ENCODE results near the gene UNC45A.

UNC45A gene

DNA sequence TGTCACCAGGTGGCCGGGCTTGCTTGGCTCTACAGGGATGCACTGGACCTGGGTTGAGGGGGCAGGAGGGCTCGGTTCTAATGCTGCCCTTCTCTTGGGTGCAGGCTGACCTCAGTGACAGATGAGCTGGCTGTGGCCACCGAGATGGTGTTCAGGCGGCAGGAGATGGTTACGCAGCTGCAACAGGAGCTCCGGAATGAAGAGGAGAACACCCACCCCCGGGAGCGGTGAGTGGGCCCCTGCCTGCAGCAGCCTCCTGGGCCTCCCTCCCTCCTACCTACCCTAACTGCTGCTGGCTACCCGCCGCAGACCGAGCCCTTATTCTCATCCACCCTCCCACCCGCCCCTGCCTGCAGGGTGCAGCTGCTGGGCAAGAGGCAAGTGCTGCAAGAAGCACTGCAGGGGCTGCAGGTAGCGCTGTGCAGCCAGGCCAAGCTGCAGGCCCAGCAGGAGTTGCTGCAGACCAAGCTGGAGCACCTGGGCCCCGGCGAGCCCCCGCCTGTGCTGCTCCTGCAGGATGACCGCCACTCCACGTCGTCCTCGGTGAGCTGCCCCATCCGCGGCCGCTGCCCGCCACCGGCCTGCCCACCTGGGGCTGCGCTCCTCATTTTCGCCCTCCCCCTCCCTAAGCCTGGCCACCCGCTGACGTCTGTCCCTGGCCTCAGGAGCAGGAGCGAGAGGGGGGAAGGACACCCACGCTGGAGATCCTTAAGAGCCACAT is 45.2 kb upstream of the UNC45A start (continued):
- peak; percentile 17; the same call in 1 of the 2 replicates for TF ChIP-seq ZBTB44 (tag by site-specific recombination; IDR thresholded peaks at IDR 0.05)

- no peak overlapping the region for H3K27ac ChIP-seq (ENCODE audit: extremely low read depth, low read depth, low read length)
- ChIA-PET CTCF (no interaction called here), POLR2A (interaction anchor here (0.5 to 1.0 kb wide), 2 partner anchors 105 to 174 kb away, joined by 3 to 8 read pairs; partner anchors contain the start of gene BLM)
- H3K9me3 ChIP-seq (ENCODE audit: control insufficient read depth, insufficient read depth, low read depth, low read length), result no peaks in the 10 kb centered on the region
- no peak overlapping the region for H3K4me3 ChIP-seq (ENCODE audit: low read depth, low read length)
- H3K36me3 ChIP-seq (ENCODE audit: control insufficient read depth in 2 of 2, insufficient read depth in 1 of 2, low read length in 2 of 2), result no peaks in the 10 kb centered on the region
- TF ChIP-seq KLF8 (tag by site-specific recombination; IDR thresholded peaks at IDR 0.05) (no peak), ZNF423 (tag by site-specific recombination; IDR thresholded peaks at IDR 0.05) (no peak), ZNF324 (tag by site-specific recombination; IDR thresholded peaks at IDR 0.05) (no peak), BCL11B (tag by site-specific recombination; IDR thresholded peaks at IDR 0.05; ENCODE audit: low read depth) (no peak), ZNF473 (tag by site-specific recombination; IDR thresholded peaks at IDR 0.05) (no peak), ZNF174 (tag by site-specific recombination; IDR thresholded peaks at IDR 0.05) (no peak), ZNF133 (tag by site-specific recombination; IDR thresholded peaks at IDR 0.05) (no peak)
- TF ChIP-seq, protein P1, sequence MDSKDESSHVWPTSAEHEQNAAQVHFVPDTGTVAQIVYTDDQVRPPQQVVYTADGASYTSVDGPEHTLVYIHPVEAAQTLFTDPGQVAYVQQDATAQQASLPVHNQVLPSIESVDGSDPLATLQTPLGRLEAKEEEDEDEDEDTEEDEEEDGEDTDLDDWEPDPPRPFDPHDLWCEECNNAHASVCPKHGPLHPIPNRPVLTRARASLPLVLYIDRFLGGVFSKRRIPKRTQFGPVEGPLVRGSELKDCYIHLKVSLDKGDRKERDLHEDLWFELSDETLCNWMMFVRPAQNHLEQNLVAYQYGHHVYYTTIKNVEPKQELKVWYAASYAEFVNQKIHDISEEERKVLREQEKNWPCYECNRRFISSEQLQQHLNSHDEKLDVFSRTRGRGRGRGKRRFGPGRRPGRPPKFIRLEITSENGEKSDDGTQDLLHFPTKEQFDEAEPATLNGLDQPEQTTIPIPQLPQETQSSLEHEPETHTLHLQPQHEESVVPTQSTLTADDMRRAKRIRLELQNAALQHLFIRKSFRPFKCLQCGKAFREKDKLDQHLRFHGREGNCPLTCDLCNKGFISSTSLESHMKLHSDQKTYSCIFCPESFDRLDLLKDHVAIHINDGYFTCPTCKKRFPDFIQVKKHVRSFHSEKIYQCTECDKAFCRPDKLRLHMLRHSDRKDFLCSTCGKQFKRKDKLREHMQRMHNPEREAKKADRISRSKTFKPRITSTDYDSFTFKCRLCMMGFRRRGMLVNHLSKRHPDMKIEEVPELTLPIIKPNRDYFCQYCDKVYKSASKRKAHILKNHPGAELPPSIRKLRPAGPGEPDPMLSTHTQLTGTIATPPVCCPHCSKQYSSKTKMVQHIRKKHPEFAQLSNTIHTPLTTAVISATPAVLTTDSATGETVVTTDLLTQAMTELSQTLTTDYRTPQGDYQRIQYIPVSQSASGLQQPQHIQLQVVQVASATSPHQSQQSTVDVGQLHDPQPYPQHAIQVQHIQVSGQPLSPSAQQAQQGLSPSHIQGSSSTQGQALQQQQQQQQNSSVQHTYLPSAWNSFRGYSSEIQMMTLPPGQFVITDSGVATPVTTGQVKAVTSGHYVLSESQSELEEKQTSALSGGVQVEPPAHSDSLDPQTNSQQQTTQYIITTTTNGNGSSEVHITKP (tag by site-specific recombination; IDR thresholded peaks at IDR 0.05), result no peak
- no peaks in the 10 kb centered on the region for H3K4me1 ChIP-seq (ENCODE audit: control insufficient read depth, insufficient read depth, low read length)
These were observed 44.2 kb upstream of the UNC45A start for GRCh38 chr15:90890839-90891238.

DNA sequence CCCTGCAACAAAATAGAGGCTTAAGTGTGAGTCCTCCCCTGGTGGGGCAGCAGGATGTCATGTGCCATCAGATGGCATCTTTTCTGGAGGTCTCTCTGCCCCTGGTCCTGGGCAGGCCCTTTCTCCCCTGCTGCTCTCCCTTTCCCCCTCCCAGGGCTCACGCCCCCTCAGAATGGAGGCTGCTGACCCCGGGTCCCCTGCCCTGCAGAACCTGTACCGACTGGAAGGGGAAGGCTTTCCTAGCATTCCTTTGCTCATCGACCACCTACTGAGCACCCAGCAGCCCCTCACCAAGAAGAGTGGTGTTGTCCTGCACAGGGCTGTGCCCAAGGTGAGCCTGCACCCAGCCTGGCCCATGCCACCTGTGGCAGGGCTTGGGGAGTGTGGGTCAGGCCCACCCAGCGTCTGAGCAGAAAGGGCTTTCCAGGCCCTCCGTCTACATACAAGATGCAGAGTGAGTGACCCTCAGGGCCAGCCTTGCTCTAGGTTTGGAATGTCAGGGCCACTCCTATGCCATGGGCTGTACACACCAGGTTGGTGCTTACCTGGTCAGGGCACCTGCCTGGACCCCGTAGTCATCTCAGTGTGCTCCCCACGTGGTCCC is 43.6 kb upstream of the UNC45A start:
- CTCF ChIA-PET, result no interaction called here

More for the DNA sequence above, 43.6 kb upstream of the UNC45A start:
- no peaks in the 10 kb centered on the region for H3K9me3 ChIP-seq (ENCODE audit: control insufficient read depth, insufficient read depth, low read depth, low read length)
- POLR2A ChIA-PET, result interaction anchor here (1.0 kb wide), 1 partner anchor 174 kb away, joined by 3 read pairs; the partner anchor contains the start of gene BLM
- H3K27ac ChIP-seq (ENCODE audit: extremely low read depth, low read depth, low read length), result no peak overlapping the region
- no peaks in the 10 kb centered on the region for H3K4me1 ChIP-seq (ENCODE audit: control insufficient read depth, insufficient read depth, low read length)
- TF ChIP-seq PBX3 (CRISPR knock-in tag; IDR thresholded peaks at IDR 0.05) (0 out of 2 replicates have a peak, but pooled peaks have one; percentile 30), ZNF221 (tag by site-specific recombination; IDR thresholded peaks at IDR 0.05; ENCODE audit: borderline replicate concordance) (no peak)
- H3K4me3 ChIP-seq (ENCODE audit: low read depth, low read length), result no peak overlapping the region
- H3K36me3 ChIP-seq (ENCODE audit: control insufficient read depth in 2 of 2, insufficient read depth in 1 of 2, low read length in 2 of 2), result no peaks in the 10 kb centered on the region
